Eye (tissue), 1 donor: ENCODE results near the gene AK4.
A peak's percentile ranks its signal among the peaks of the same experiment; 100 is the strongest.
"Not testable (repeated sequence)": the region's sequence is repeated elsewhere in the genome, so short reads cannot be mapped to it uniquely, and the experiment has no call there.

Source experiments
- DNase-seq: peaks from one replicate; pipeline ENCODE4 v3.0.0-alpha.2; 2015

The AK4 gene

GRCh38 chr1:65148178-65148547 lies at the start of gene AK4:
Gene AK4, plus strand, starts transcription at chr1:65148203. Its CDS starts 205 bp downstream, at chr1:65148408.
- not testable (repeated sequence) for DNase-seq

GRCh38 chr1:65103807-65104206 lies 44.2 kb upstream of the AK4 start:
- no peak for DNase-seq

DNA sequence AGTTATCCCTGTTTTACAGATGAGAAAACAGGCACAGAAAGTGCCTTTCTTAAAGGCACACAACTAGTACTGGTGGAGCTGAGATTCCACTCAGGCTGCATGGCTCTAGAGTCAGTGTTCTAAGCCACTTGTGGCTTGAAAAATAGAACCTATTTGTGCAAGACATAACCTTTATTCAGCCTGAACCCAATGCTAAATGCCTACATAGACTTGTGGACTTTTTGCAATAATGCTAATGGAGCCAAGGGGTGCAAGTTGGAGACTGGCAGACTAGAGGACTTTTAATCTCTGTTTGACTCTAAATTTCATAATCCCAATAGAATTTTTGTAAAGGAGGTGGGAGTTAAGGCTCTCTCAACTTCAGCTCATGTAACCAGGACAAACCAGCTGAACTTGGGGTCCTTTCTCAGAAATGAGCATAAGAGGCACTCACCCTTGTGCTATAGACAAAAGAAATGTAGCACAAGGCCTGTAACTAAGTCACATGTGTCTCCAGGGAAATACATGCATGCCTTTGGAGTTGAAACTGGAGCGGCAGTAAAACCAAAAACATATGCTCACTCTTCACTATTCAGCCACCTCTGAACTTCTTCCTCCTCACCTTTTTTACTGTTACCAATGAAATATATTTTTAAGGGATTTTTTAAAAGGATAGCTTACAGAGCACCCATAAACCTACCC lies 43.0 kb upstream of the AK4 start:
- DNase-seq, result no peak

DNA sequence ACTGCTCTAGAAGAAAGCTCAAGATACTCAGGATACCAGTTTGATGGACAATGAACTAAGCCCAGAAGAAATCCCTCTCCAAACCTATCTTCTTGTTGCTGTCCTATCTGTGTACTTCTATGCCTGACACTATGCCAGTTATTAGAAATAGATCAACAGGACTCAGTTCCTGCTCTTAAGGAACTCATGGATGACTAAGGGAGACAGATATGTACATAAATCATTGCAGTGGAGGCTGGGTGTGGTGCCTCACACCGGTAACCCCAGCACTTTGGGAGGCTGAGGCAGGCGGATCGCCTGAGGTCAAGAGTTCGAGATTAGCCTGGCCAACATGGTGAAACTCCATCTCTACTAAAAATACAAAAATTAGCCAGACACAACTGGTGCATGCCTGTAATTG lies 42.4 kb upstream of the AK4 start:
- no peak for DNase-seq

- no peak for DNase-seq
These were observed 39.9 kb upstream of the AK4 start for GRCh38 chr1:65108025-65108642.

- peak; percentile 42 for DNase-seq
These were observed 38.5 kb upstream of the AK4 start for GRCh38 chr1:65109487-65109886.

DNA sequence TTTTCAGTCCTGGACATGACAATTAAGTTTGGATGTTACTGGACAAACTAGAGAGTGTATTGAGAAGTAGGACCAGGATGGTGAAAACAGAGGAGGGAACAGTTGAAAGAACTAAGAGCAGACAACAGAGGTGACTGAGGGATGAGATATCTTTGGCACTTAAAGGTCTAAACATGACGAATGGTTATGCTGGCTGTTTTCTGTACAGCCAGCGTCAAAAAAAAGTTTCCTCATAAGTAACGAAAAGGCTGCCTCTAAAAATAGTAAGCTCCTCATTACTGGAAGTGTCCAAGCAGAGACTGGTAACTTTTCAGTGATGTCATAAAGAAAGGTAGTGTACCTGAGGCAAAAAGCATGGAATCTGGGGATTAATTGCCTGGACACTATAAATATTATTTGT lies 35.2 kb upstream of the AK4 start:
- no peak for DNase-seq

DNA sequence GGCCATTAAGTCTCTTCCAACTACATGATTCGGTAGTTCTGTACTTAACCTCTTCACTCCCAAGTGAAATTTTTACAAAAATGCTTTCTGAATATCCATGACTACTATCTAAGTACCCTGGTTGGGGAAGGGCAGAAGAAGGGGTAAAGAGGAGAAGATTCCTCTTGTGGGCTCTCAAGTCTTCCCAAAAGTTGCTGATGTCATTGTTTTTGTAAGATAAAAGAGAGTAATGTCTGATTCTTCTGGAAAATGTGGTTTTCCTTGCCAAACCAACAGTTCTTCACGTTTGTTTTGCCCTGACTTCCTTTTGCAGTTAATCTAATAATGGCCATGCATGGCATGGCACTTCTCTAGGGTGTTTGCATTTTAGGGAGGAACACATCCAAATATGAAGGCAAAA lies 34.7 kb upstream of the AK4 start:
- no peak for DNase-seq

DNA sequence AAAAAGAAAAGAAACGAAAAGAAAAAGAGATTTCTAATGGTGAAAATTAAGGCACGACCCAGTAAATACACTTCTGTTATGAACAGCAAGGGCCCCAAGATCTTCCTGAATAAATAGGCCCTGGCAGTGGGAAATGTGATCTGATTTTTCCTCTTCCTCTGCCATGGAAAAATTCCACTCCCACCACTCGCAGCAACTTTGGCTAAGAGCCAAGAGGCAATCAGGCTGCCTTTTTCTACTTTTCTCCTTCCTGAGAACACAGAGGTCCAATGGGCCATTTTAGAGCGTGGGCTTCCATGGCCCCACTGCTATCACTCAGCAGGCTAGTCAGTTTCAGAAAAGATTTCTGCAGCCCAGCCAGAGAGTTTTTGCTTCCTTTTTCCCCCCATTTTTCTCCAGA lies 33.7 kb upstream of the AK4 start:
- DNase-seq, result peak; percentile 64

GRCh38 chr1:65119951-65120350 lies 28.1 kb upstream of the AK4 start:
- no peak for DNase-seq

- DNase-seq, result not testable (repeated sequence)
These were observed 18.9 kb upstream of the AK4 start for GRCh38 chr1:65129104-65129503.

- DNase-seq, result no peak
These were observed 9.5 kb upstream of the AK4 start for GRCh38 chr1:65138524-65138923.

- DNase-seq, result not testable (repeated sequence)
These were observed 8.2 kb upstream of the AK4 start for GRCh38 chr1:65139793-65140192.

DNA sequence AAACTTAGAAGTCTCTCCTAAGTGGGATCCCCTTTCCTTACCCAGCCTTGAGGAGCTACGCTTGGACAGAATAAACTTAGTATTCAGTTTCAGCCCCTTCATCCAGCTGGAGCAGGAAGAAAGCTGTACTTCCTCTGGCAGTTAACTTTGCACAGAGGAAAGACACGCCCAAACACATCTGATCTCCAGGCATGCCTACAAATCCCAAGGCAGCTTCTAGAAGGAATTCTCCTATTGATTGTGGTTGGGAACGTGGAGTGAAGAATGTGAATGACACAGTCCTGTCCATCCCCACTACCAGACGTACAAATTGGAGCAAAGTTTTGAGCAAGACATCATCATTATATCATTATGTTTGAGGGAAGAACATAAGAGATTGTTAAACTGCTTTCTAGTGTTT lies 6.6 kb upstream of the AK4 start:
- peak; percentile 32 for DNase-seq

- DNase-seq, result no peak
These were observed 6.1 kb upstream of the AK4 start for GRCh38 chr1:65141918-65142317.

GRCh38 chr1:65143112-65143658 lies 4.8 kb upstream of the AK4 start:
- not testable (repeated sequence) for DNase-seq

GRCh38 chr1:65146908-65147423 lies 1.0 kb upstream of the AK4 start:
- no peak for DNase-seq

DNA sequence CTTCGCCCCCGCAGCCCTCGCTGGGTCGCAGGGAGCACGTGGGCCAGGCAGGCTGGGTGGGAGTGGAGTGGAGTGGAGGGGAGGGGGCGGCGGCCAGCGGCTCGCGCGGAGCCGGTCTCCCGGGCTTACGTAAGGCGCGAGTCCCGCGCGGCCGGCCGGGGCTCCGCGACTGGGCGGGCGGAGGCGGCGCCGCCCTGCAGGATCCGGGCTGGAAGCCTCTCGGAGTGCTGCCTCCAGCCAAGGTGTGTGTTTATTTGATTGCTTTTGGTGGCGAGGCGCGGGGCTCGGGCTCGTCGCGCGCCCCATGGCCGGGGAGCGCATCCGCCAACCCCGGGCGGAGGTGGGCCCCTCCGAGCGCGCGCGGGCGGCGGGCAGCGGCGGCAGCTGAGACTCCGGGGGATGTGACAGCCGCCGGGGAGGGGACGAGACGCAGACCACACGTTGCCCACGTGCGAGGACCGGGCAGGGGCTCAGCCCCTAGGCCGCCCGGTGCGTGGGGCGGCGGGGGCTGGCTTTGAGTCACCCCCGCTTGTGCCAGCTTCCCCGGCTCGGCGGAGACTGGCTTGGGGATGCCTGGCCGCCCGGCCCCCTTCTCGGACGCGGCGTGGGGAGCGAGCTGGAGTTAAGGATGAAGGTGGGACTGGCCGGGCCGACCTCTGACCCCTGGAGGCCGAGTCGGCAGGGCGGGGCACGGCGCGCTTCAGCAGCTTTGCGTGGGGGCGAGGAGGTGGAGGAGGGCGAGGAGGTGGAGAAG lies 402 bp upstream of the AK4 start:
- peak; percentile 66 for DNase-seq

DNA sequence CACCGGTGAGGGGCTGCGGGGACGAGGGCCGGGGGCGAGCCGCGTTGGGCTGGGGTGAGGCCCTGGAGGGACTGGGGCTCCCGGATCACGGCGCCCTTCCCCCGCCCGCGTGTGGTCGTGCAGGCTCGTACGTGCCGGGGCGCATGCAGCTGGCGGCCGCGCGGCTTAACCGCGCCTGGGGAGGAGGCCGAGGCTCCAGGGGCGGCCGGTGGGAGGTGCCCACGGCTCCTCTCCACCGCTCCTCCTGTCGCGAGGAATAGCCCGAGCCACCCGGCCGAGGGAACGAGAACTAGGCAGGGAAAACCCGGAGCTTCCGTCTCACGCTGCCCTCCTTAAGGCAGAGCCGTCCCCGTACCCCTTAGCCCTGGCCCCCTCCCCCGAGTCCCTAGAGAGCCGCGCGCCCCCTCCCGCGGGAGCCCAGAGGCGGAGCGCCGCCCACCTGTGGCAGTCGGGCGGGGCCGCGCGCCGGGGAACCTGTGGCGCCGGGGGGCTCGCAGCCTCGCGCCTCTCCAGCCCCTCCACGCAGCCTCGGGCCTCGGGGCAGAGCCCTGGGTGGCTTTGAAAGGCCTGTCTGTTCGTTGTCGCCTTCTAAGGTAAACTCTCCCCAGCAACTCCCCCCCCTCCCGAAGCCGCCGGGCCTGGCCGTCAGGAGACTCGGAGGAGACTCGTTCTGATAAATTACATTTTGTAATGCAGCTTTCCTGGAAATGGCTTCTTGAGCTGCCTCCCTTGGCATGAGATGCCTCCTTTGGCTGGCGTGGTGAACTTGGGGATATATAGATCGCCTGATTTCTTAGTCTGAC lies 746 bp downstream of the AK4 start:
- peak; percentile 77 for DNase-seq

DNA sequence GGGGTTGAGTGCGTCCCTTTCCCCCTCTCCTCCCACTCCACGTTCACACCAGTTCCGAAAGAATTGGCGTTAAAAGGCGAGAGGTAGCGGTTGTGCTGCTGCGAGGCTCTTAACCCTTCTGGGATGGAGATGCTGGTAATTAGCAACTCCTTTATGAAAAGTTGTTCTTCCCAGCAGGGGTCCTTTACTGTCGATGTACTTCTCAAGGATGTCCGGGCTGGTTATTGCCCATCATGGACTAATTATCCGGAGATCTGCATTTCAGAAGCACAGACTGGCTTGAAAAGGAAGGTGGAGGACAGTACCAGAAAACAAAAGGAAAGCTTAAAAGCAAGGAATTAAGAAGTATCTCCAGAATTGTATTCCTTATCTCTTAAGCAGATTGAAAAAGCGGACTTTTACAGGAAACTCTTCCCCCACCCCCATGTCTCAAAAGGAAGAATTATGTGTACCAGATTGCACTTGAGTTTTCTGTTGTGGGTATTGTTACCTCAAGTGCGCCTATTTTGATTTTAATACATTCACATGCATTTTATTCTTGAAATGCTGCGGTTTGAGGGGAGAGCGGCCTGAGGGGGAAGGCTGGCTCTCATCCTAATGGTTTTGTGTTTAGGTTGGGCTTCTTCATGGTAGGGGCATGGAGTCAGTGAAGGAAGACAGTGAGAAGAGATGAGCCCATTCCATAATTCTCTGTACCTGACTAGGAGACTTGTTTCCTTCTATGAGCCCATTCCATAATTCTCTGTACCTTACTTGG lies 1.5 kb downstream of the AK4 start:
- DNase-seq, result peak; percentile 81

DNA sequence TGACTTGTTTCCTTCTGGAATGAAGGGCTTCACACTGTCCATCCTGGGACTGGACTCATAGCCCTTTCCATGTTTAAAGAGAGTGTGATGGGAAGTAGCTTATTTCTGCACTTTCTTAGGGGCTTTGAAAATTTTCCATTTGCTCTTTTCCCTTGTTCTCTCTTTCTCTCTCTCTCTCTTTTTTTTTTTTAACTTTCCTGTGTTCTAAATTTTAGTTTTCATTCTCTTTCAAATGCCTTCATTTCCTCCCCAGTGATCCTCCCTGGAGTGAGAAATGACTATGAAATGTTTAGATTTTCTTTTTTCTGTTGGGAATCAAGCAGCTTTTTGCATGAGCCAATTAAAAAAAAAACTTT lies 2.1 kb downstream of the AK4 start:
- DNase-seq, result no peak
